NCI-H146 (cell line): ENCODE data around the gene EMILIN2.
A peak's percentile ranks its signal among the peaks of the same experiment; 100 is the strongest.

Experiments used
- DNase-seq: peaks from one replicate; lab custom pipeline; 2025; lab: John Stamatoyannopoulos, UW

The EMILIN2 gene

DNA sequence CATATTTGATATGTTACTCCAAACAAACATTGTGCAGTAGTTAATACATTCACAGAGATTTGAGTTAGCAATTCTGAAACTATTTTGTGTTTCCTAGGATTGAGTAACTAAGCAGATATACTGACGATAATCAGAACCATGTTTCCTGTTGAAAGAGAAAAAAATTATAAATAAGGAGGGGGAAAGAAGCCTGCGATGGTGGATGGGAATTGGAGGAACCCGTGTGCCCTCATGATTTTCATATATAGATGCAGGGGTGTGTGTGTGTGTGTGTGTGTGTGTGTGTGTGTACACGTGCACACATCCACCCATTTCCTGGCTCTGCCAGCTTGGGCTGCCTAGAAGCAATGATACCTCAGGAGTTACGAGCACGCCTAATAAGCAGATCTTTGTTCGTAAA, 109.2 kb downstream of the EMILIN2 start:
- no peak for DNase-seq

DNA sequence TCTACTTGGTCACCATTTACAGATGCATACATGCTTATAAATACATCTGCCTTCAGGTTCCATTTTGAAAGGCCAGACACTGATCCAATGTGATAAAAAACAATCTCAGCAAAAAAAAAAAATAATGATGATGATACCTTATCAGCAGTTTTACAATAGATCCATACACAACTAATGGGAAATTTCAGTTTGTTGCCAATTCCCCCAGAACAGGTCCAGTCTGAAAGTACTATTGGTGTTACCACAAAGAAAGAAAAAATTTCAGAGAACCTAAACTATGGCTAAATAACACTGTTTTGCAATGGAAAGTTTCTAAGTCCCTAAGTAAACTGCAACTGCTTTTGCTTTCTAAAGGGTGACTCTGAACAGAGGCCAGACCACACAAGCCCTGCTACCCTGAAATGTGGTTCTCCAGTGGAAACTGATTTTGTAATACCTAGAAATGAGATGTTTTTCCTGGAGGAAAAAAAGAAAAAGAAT, 112.1 kb downstream of the EMILIN2 start:
- no peak for DNase-seq

DNA sequence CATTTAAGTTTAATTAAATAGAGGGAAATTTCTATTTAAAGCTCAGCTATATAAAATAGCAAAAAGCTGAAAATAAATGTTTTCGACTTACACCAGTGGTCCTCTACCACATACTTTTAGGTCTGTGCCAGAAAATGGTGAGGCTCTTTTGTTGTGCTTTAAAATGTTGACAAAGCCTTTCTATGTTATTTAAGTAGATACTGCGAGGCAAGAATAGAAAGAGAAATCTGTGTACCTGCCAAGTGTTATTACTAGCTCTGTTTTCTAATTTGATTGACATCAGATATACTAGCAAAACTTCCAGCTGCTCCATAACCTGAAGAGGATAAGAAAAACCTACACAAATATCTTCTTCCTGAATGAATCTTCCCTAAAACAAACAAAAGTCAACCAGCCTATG, 112.5 kb downstream of the EMILIN2 start:
- DNase-seq = no peak

DNA sequence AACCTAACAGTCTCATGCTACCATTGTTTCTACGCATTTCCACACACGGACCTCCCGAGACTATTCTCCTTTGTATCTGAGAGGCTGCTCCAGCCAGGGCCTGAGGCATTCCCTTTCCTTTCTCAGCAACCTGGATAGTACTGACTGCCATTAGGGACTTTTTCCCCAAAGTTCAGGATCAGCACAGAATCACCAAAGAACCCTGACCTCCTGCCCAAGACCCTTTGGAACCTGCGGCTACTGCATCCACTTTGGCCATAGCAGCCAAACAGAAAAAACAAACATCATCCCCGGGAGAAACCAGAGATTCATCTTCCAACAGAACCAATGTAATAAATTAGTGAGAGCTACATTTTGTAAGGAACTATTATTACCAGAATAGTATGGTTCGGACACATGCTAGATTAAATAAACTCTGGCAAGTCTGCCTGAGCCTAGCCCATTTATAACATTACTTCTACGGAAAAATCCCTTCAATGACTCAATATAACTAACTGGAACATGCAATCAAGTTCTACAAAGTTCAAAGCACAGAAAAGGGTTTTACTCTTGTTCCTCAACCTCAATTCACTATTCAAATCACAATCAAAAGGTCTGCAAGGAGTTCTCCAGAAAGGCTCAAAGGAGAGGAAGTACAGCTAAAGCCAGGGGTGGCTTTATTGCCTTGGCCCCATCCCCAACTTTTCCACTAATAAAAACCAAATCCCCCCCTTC, 114.3 kb downstream of the EMILIN2 start:
- DNase-seq = no peak

DNA sequence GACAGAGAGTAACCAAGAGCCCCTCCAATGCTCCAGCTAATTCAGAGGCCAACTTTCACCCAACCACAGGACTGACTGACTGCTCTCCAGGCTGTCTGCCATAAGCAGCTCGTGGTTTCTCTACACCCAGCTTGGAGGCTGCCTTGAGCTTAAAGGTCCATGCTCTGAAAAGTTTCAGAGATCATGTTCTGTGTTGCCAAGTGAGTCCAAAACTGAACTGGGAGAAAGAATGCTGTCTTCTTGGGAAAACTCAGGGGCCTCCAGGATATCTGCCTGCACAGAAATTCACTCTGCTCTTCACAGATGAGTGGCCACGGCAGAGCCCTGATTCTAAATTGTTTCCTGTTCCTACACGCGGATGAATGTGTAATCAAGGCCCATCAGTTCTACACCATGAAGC, 115.0 kb downstream of the EMILIN2 start:
- peak; percentile 5 for DNase-seq

DNA sequence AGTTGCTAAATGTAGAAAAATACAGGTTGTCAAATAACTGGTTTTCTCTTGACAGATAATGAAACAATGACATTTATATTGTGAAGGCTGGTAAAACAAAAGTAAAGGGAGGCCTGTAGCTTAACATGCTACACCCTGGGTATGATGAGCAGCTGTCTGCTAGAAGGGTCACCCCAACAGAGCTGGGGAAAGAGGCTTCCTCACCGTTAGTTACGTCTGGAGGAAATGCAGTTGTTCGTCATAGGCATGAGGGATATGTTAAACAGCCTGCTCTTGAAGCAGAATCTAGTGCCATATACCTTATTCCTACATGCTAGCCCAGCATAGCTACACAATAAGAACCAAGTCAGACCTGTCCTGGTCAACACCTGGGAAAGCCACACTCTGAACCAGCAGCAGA, 116.2 kb downstream of the EMILIN2 start:
- no peak for DNase-seq

DNA sequence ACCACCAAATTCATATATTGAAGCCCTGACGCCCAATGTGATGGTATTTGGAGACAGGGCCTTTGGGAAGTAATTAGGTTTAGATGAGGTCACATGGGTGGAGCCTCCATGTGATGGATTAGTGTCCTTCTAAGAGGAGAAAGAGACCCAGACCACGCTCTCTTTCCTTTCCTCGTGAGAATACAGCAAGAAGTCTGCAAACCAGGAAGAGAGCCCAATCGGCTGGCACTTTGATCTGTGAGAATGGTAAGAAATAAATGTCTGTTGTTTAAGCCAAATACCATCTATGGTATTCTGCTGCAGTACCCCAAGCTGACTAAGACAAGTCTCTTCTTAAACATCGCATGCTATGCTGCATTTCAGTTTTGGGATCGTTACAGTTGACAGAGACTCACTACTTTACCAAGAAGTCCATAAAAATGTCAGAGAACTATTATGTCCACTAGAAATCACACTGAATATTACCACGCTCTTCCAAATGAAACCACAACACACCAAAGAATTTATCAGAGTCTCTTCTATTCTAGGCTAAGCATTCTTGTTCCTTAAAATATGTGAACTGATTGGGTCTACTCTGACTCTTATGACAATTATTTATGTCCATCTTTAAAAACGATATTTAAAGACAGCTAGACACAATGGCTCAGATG, 117.7 kb downstream of the EMILIN2 start:
- no peak for DNase-seq
